ENCODE measurements around the gene NYAP2.

- no peak for TF ChIP-seq ZFX (IDR thresholded peaks at IDR 0.05)
- TF ChIP-seq CTCF (conservative IDR thresholded peaks at IDR 0.05): no peak
Observed at GRCh38 chr2:225690153-225690552, 290.6 kb downstream of the NYAP2 start.
